Mammary epithelial cell (primary cell): Measurements from ENCODE around the gene EPB41L1.

Experiments
- CTCF ChIP-seq, 2 donors: IDR thresholded peaks in 1 of 2; conservative IDR thresholded peaks in 1 of 2; 2 replicates each; pipeline ENCODE4 v1.5.1; 2011 to 2012; ENCODE audit warnings: inconsistent platforms in 2 of 2, low read length in 2 of 2, mild to moderate bottlenecking in 2 of 2, control low read depth in 1 of 2, low read depth in 1 of 2; ENCODE audit not compliant: insufficient read depth in 1 of 2; ENCODE audit errors: extremely low read depth in 1 of 2
- EZH2 ChIP-seq: IDR thresholded peaks from 2 replicates; pipeline ENCODE4 v1.6.1; 2012; ENCODE audit warnings: low read length, inconsistent platforms, borderline replicate concordance

- TF ChIP-seq CTCF (conservative IDR thresholded peaks at IDR 0.05 in 1 of 2, IDR thresholded peaks at IDR 0.05 in 1 of 2; ENCODE audit: extremely low read depth in 1 of 2, insufficient read depth in 1 of 2, low read depth in 1 of 2, low read length in 2 of 2) (no peak), EZH2 (no peak)
Measured at GRCh38 chr20:36117638-36118037, 36.9 kb upstream of the EPB41L1 start.
